Epithelial cell of esophagus (primary cell): Measurements from ENCODE around the gene CPED1.
A peak's percentile ranks its signal among the peaks of the same experiment; 100 is the strongest.

Experiments used
- DNase-seq: peaks from one replicate; pipeline ENCODE4 v3.0.0; 2010; ENCODE audit warnings: low read depth
- H3K4me3 ChIP-seq: 2 replicates; pipeline ENCODE4 v1.5.1; 2011; ENCODE audit warnings: mild to moderate bottlenecking, low read length, control low read depth
- TF ChIP-seq, protein P1 (sequence below): IDR thresholded peaks from 2 replicates; pipeline ENCODE4 v1.5.1; 2011; ENCODE audit warnings: low read depth, mild to moderate bottlenecking, low read length, control low read depth, inconsistent platforms; ENCODE audit not compliant: insufficient read depth; ENCODE audit errors: missing control alignments

The CPED1 gene

DNA sequence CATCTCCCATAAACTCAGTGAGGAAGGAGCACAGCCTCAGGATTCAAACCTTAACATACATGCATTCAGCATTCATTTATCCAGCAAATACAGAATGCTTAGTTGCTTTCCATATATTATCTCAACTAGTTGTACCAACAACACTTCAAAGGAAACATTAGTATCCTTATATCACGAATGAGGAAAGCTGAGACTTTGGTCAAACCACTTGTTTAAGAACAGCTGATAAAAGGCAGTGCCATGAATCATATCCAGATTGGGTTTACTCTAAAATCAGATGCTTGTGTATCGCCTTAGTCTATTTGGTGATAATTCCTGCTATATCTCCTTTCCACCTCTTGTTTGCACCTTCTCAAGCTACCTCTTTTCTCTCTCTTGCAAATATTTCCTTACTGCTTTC lies 1.9 kb upstream of the CPED1 start:
- no peak overlapping the region for H3K4me3 ChIP-seq
- TF ChIP-seq, protein P1, sequence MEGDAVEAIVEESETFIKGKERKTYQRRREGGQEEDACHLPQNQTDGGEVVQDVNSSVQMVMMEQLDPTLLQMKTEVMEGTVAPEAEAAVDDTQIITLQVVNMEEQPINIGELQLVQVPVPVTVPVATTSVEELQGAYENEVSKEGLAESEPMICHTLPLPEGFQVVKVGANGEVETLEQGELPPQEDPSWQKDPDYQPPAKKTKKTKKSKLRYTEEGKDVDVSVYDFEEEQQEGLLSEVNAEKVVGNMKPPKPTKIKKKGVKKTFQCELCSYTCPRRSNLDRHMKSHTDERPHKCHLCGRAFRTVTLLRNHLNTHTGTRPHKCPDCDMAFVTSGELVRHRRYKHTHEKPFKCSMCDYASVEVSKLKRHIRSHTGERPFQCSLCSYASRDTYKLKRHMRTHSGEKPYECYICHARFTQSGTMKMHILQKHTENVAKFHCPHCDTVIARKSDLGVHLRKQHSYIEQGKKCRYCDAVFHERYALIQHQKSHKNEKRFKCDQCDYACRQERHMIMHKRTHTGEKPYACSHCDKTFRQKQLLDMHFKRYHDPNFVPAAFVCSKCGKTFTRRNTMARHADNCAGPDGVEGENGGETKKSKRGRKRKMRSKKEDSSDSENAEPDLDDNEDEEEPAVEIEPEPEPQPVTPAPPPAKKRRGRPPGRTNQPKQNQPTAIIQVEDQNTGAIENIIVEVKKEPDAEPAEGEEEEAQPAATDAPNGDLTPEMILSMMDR, result no peak
- no peak for DNase-seq

DNA sequence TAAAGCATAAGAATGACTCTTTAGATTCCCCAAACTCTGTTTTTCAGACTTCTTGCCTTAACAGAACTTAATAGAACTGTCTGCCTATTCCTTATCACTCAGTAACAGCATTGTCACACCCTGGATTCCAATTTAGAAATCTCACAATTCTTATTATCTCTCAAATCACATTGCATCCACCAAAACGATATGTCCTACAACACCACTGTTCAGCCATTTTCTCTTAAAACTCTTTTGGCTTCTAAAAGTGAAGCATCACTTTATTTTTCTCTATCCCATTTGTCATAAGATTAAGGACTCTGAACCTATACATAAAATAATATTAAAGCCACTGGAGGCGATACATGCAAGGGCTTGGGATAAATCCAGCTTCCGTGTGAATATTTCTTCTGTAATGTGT lies 1.2 kb upstream of the CPED1 start:
- H3K4me3 ChIP-seq, result no peak overlapping the region
- TF ChIP-seq, protein P1, result no peak
- DNase-seq, result no peak

- peak; percentile 94 for DNase-seq
- peak overlapping the region; percentile 27 for H3K4me3 ChIP-seq
- TF ChIP-seq, protein P1, result peak; percentile 96
These were observed 574 bp upstream of the CPED1 start for GRCh38 chr7:120987683-120988590.

DNA sequence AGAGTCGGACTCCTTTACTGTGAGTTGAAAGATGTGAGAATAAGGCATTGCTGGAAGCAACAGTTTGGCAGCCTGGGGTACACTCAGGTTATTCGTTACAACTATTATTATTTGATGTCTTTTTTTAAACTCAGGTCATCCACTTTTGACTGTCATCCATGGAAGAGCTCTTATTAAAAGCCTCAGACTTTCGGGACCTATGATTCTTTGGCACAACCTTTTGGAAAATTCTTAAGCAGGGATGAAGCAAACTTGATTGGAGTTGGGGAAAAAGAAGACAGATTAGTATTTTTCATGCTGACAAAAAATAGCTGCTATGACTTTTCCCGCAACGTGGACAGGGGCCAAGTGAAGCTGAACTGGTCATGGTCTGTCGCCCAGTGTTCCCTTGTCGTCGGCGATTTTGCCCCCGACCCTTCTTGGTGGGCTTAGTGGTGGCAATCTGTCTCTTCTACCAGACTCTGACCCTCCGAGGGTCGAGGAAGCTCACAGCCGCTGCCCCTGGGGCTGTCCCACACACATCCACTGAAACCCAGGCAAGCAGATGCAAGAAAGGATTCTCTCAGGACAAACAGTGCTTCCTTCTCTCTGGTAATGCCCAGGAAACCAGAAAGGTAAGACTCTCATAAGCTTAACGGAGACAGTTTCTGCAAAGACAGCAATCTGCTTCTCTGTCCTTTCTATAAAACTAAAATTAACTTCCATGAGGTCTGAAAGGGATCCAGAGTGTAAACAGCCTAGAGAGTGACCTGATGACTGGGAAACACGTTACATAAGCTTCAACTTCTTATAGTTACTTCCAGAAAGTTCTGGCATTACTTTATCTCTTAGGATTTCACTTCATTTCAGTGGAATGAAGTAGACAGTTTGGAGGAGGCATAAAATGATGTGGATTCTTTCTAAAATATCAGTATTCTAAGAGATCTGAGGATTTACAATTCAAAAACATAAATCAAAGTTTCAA lies 1.0 kb downstream of the CPED1 start:
- TF ChIP-seq, protein P1, result no peak
- no peak overlapping the region for H3K4me3 ChIP-seq
- DNase-seq, result no peak

GRCh38 chr7:120990468-120991118 lies 2.1 kb downstream of the CPED1 start:
- no peak overlapping the region for H3K4me3 ChIP-seq
- TF ChIP-seq, protein P1, result no peak
- DNase-seq, result no peak

- TF ChIP-seq, protein P1, result no peak
- H3K4me3 ChIP-seq, result no peak overlapping the region
- DNase-seq, result no peak
These were observed 2.6 kb downstream of the CPED1 start for GRCh38 chr7:120991161-120991560.
